ENCODE data around the gene FADS3.

Gene FADS3

GRCh38 chr11:61916737-61917333, 25.5 kb upstream of the FADS3 start:
- no peak for DNase-seq

GRCh38 chr11:61914471-61915171, 23.3 kb upstream of the FADS3 start:
- Mint-ChIP-seq H3K27me3 (ENCODE audit: low read depth, poor library complexity) (peaks cover 52% of the 10 kb centered on the region), H3K9me3 (no peaks in the 10 kb centered on the region), H3K27ac (no peak overlapping the region), H3K36me3 (ENCODE audit: low read depth) (no peaks in the 10 kb centered on the region), H3K4me3 (no peak overlapping the region), H3K4me1 (peaks cover 55% of the 10 kb centered on the region)
- no peak for TF ChIP-seq CTCF (IDR thresholded peaks at IDR 0.05)
- no peak for DNase-seq

More at GRCh38 chr11:61916737-61917333, 25.5 kb upstream of the FADS3 start:
- Mint-ChIP-seq H3K27ac (no peak overlapping the region), H3K9me3 (no peaks in the 10 kb centered on the region), H3K4me1 (peaks cover 57% of the 10 kb centered on the region), H3K27me3 (ENCODE audit: low read depth, poor library complexity) (peaks cover 52% of the 10 kb centered on the region), H3K4me3 (peak overlapping the region; percentile 76), H3K36me3 (ENCODE audit: low read depth) (no peaks in the 10 kb centered on the region)
- no peak for TF ChIP-seq CTCF (IDR thresholded peaks at IDR 0.05)

DNA sequence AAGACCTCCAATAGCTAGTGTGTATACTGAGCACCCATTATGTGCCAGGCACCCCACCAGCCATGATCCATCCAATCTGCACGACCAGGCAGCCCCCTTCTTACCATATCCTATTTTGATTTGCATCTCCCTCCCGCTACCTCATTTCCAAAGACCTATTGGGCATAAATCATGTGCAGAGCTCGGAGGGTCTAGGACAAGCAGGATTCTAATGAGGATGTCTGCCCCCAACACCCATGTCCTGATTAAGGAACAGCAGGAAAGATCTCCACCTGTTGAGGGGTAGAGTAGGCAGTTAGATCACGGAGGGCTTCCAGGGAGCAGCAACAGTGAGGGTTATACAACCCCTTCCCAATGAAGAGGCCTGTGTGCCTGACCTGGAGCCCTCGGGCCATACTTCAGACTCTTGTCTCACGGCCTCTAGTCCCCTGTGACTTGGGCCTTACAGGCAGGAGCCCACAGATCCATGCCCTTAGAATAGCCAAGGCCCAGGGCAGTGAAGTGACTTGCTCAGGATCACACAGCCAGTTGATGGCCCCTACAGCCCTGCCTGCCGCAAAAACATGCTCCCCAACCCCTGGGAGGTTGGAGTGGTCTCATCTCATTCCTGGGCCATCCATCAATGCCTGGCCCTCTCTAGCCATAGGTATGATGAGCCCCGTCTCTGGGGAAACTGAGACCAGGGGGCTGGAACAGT, 22.5 kb upstream of the FADS3 start:
- peaks cover 48% of the 10 kb centered on the region for H3K27me3 Mint-ChIP-seq (ENCODE audit: low read depth, poor library complexity)
- no peak overlapping the region for H3K27ac Mint-ChIP-seq
- no peak for TF ChIP-seq CTCF (IDR thresholded peaks at IDR 0.05)
- H3K4me3 Mint-ChIP-seq: no peak overlapping the region
- H3K36me3 Mint-ChIP-seq (ENCODE audit: low read depth): no peaks in the 10 kb centered on the region
- no peaks in the 10 kb centered on the region for H3K9me3 Mint-ChIP-seq
- H3K4me1 Mint-ChIP-seq: peaks cover 55% of the 10 kb centered on the region
- DNase-seq: no peak

- Mint-ChIP-seq H3K36me3 (ENCODE audit: low read depth) (no peaks in the 10 kb centered on the region), H3K27ac (no peak overlapping the region), H3K4me3 (no peak overlapping the region), H3K9me3 (no peaks in the 10 kb centered on the region), H3K27me3 (ENCODE audit: low read depth, poor library complexity) (peaks cover 41% of the 10 kb centered on the region), H3K4me1 (peaks cover 54% of the 10 kb centered on the region)
- no peak for TF ChIP-seq CTCF (IDR thresholded peaks at IDR 0.05)
- DNase-seq: no peak
Observed at GRCh38 chr11:61912991-61913698, 21.8 kb upstream of the FADS3 start.

DNA sequence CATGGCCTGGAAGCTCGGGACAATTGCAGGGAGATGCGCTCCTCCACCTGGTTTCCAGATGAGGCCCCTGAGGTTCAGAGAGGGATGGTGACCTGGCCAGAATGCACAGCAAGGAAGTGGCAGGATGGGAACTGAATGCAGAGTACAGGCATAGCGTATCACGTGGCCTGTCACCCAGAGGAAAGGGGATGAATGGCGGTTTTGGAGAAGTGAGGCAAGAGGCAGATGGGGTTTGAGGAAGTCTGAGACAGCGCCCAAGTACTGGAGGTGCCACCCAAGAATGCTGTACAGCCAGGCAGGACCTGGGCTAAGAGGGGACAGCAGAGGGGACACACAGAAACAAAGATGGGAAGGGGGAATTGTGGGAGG, 21.2 kb upstream of the FADS3 start:
- Mint-ChIP-seq H3K27ac (no peak overlapping the region), H3K27me3 (ENCODE audit: low read depth, poor library complexity) (peaks cover 35% of the 10 kb centered on the region)
- no peak for DNase-seq

More for the DNA sequence above, 21.2 kb upstream of the FADS3 start:
- TF ChIP-seq CTCF (IDR thresholded peaks at IDR 0.05): no peak
- peaks cover 50% of the 10 kb centered on the region for H3K4me1 Mint-ChIP-seq
- H3K4me3 Mint-ChIP-seq: no peak overlapping the region
- no peaks in the 10 kb centered on the region for H3K36me3 Mint-ChIP-seq (ENCODE audit: low read depth)
- no peaks in the 10 kb centered on the region for H3K9me3 Mint-ChIP-seq

All from nephron progenitor cell (in vitro differentiated cells).